ENCODE measurements around the gene CNN2.

DNA sequence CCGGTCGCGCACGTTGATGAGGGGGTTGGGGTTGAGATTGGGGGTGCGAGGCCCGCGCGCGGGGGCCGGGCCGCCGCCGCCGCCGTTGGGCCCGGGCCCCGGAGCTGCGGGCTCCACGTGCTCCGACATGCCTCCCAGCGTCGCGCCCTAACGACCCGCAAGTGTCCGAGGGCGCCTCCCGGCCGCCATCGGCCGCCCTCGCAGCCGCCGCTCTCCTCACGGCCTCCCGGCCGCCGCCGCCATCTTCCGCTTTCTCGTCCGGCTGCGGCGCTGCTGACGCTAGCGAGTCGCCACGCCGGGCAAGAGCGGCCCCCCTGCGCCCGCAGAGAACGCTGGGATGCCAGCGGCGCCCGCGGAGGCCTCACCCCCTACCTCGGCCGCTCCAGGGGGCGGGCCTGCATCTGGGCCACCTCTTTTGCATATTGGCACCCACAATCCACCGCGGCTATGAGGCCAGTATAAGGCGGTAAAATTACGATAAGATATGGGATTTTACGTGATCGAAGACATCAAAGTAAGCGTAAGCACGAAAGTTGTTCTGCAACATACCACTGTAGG lies 5.5 kb upstream of the CNN2 start, which contains the start of gene TMEM259:
- TF ChIP-seq POLR2A (IDR thresholded peaks at IDR 0.05; ENCODE audit: low read length), result no peak
- TF ChIP-seq GATA1 (IDR thresholded peaks at IDR 0.05; ENCODE audit: low read depth, low read length), result no peak
